Muscle layer of duodenum (tissue), 2 donors: Measurements from ENCODE around the gene ISG15.

Experiments used
- H3K27ac ChIP-seq: one replicate; pipeline ENCODE4 v1.7.0; 2013; ENCODE audit warnings: mild to moderate bottlenecking, low read length
- H3K27me3 ChIP-seq: one replicate; pipeline ENCODE4 v1.7.0; 2013; ENCODE audit warnings: low read depth, mild to moderate bottlenecking, control low read depth, low read length
- H3K36me3 ChIP-seq, 2 donors: one replicate each; pipeline ENCODE4 v1.7.0; 2013; ENCODE audit warnings: low read length in 2 of 2, control low read depth in 1 of 2, mild to moderate bottlenecking in 1 of 2; ENCODE audit not compliant: insufficient read depth in 2 of 2, control insufficient read depth in 1 of 2
- H3K4me1 ChIP-seq, 2 donors: one replicate each; pipeline ENCODE4 v1.7.0; 2013; ENCODE audit warnings: low read length in 2 of 2, mild to moderate bottlenecking in 2 of 2, control low read depth in 1 of 2, moderate library complexity in 1 of 2; ENCODE audit not compliant: insufficient read depth in 2 of 2, control insufficient read depth in 1 of 2
- H3K4me3 ChIP-seq, 2 donors: one replicate each; pipeline ENCODE4 v1.7.0; 2013; ENCODE audit warnings: low read length in 2 of 2, low read depth in 1 of 2, mild to moderate bottlenecking in 1 of 2
- H3K9me3 ChIP-seq, 2 donors: one replicate each; pipeline ENCODE4 v1.7.0; 2013; ENCODE audit warnings: low read length in 2 of 2, control low read depth in 1 of 2, mild to moderate bottlenecking in 1 of 2; ENCODE audit not compliant: control insufficient read depth in 1 of 2
- donor health status: healthy.

Gene ISG15

GRCh38 chr1:978069-978834 lies 35.0 kb upstream of the ISG15 start:
- no peak overlapping the region for H3K27ac ChIP-seq
- no peaks in the 10 kb centered on the region for H3K27me3 ChIP-seq
- no peaks in the 10 kb centered on the region for H3K36me3 ChIP-seq
- H3K4me1 ChIP-seq = peaks cover 0 to 7% of the 10 kb centered on the region in 2 donors
- no peaks in the 10 kb centered on the region for H3K9me3 ChIP-seq
- no peak overlapping the region for H3K4me3 ChIP-seq

- no peak overlapping the region for H3K27ac ChIP-seq
- no peaks in the 10 kb centered on the region for H3K27me3 ChIP-seq
- H3K4me3 ChIP-seq = no peak overlapping the region
- H3K4me1 ChIP-seq = peaks cover 0 to 11% of the 10 kb centered on the region in 2 donors
- no peaks in the 10 kb centered on the region for H3K9me3 ChIP-seq
- no peaks in the 10 kb centered on the region for H3K36me3 ChIP-seq
Measured at GRCh38 chr1:978835-979743, 34.2 kb upstream of the ISG15 start.

- Histone ChIP-seq H3K4me3 (no peak overlapping the region), H3K4me1 (peaks cover 0 to 14% of the 10 kb centered on the region in 2 donors), H3K27ac (no peak overlapping the region), H3K36me3 (no peaks in the 10 kb centered on the region), H3K27me3 (no peaks in the 10 kb centered on the region), H3K9me3 (no peaks in the 10 kb centered on the region)
Measured at GRCh38 chr1:979744-980072, 33.6 kb upstream of the ISG15 start.

GRCh38 chr1:980137-980571 lies 33.1 kb upstream of the ISG15 start:
- Histone ChIP-seq H3K27me3 (peaks cover under 1% of the 10 kb centered on the region), H3K4me3 (no peak overlapping the region), H3K36me3 (no peaks in the 10 kb centered on the region), H3K4me1 (peaks cover 0 to 14% of the 10 kb centered on the region in 2 donors), H3K9me3 (no peaks in the 10 kb centered on the region), H3K27ac (no peak overlapping the region)

- Histone ChIP-seq H3K27ac (no peak overlapping the region), H3K4me1 (peaks cover 0 to 12% of the 10 kb centered on the region in 2 donors), H3K36me3 (no peaks in the 10 kb centered on the region), H3K9me3 (no peaks in the 10 kb centered on the region), H3K4me3 (no peak overlapping the region), H3K27me3 (peaks cover 5% of the 10 kb centered on the region)
Measured at GRCh38 chr1:980602-981395, 32.5 kb upstream of the ISG15 start.

GRCh38 chr1:981491-981954 lies 31.8 kb upstream of the ISG15 start:
- H3K27me3 ChIP-seq = peaks cover 5% of the 10 kb centered on the region
- peaks cover 0 to 6% of the 10 kb centered on the region in 2 donors for H3K4me1 ChIP-seq
- no peak overlapping the region for H3K4me3 ChIP-seq

GRCh38 chr1:981955-982558 lies 31.2 kb upstream of the ISG15 start, which contains the start of gene PERM1:
Gene PERM1 (minus strand): TSS chr1:982093. CDS start chr1:981029, 1,064 bp downstream.
- no peak within 1 kb of the TSS for H3K4me3 ChIP-seq
- no peaks in the 10 kb centered on the region for H3K9me3 ChIP-seq
- H3K27ac ChIP-seq = no peak within 1 kb of the TSS
- H3K27me3 ChIP-seq = peaks cover 5% of the 10 kb centered on the region
- H3K36me3 ChIP-seq = no peaks in the 10 kb centered on the region
- peaks cover 0 to 6% of the 10 kb centered on the region in 2 donors for H3K4me1 ChIP-seq

More at GRCh38 chr1:981491-981954, 31.8 kb upstream of the ISG15 start:
- Histone ChIP-seq H3K27ac (no peak overlapping the region), H3K9me3 (no peaks in the 10 kb centered on the region), H3K36me3 (no peaks in the 10 kb centered on the region)

GRCh38 chr1:982765-983436 lies 30.4 kb upstream of the ISG15 start:
- Histone ChIP-seq H3K27me3 (peaks cover 5% of the 10 kb centered on the region), H3K36me3 (no peaks in the 10 kb centered on the region), H3K27ac (no peak overlapping the region)

GRCh38 chr1:983798-984475 lies 29.4 kb upstream of the ISG15 start:
- Histone ChIP-seq H3K27me3 (peaks cover 5% of the 10 kb centered on the region), H3K4me1 (peaks cover 0 to 6% of the 10 kb centered on the region in 2 donors), H3K4me3 (no peak overlapping the region), H3K9me3 (no peaks in the 10 kb centered on the region), H3K27ac (no peak overlapping the region), H3K36me3 (no peaks in the 10 kb centered on the region)

More at GRCh38 chr1:982765-983436, 30.4 kb upstream of the ISG15 start:
- Histone ChIP-seq H3K9me3 (no peaks in the 10 kb centered on the region), H3K4me3 (no peak overlapping the region), H3K4me1 (peaks cover 0 to 6% of the 10 kb centered on the region in 2 donors)

- peaks cover 5% of the 10 kb centered on the region for H3K27me3 ChIP-seq
- H3K27ac ChIP-seq = no peak overlapping the region
- no peaks in the 10 kb centered on the region for H3K9me3 ChIP-seq
- no peaks in the 10 kb centered on the region for H3K36me3 ChIP-seq
- H3K4me3 ChIP-seq = no peak overlapping the region
- peaks cover 0 to 6% of the 10 kb centered on the region in 2 donors for H3K4me1 ChIP-seq
Measured at GRCh38 chr1:984476-984814, 28.9 kb upstream of the ISG15 start.
